PC-9 (cell line): ENCODE results near the gene YAP1. TPM values are rescaled to one million over a fixed set of nuclear protein-coding genes. Genes with fewer than 3 reads are reported as not detected.

Experiments
- BruUV-seq: library from RNA; stranded (reverse); fragments of 400-500 nt; replicated peaks from 2 replicates; lab custom pipeline; 2021; lab: Mats Ljungman, UMichigan
- CTCF ChIA-PET: fragments of 300-600 bp; sonication (Branson Sonifier 250); formaldehyde crosslinking; loops from one replicate; lab custom pipeline; 2022; ENCODE audit warnings: antibody characterized with exemption; lab: Charles Lee
- POLR2A ChIA-PET: fragments of 300-600 bp; sonication (Branson Sonifier 250); formaldehyde crosslinking; loops from one replicate; lab custom pipeline; 2022; ENCODE audit warnings: antibody characterized with exemption; ENCODE audit not compliant: unreplicated experiment; lab: Charles Lee
- DNase-seq, 2 experiments: peaks; one replicate each; pipeline versions ENCODE4 v3.0.0 to v3.0.0-alpha.2; 2015 to 2022; ENCODE audit warnings: mixed read lengths in 1 of 2
- H2AFZ ChIP-seq: fragments of 200-600 bp; sonication (generic); 2 replicates; pipeline ENCODE4 v1.8.1; 2017; ENCODE audit warnings: antibody characterized with exemption
- H3F3A ChIP-seq: fragments of 200-600 bp; sonication (generic); 2 replicates; pipeline ENCODE4 v1.8.1; 2017; ENCODE audit warnings: antibody characterized with exemption, mild to moderate bottlenecking, low read depth; ENCODE audit not compliant: insufficient read depth
- H3K27ac ChIP-seq: fragments of 200-600 bp; sonication (generic); 2 replicates; pipeline ENCODE4 v1.6.1; 2016; ENCODE audit warnings: mixed run types
- H3K27me3 ChIP-seq: fragments of 200-600 bp; sonication (generic); 2 replicates; pipeline ENCODE4 v1.6.1; 2016; ENCODE audit warnings: low read depth, mixed run types; ENCODE audit not compliant: insufficient read depth
- H3K36me3 ChIP-seq: fragments of 200-600 bp; sonication (generic); 2 replicates; pipeline ENCODE4 v1.6.1; 2016; ENCODE audit warnings: low read depth, mixed run types
- H3K4me1 ChIP-seq: fragments of 200-600 bp; sonication (generic); replicated peaks from 2 replicates; pipeline ENCODE4 v1.6.1; 2016; ENCODE audit warnings: mixed run types; ENCODE audit not compliant: insufficient read depth
- H3K4me2 ChIP-seq: fragments of 200-600 bp; sonication (generic); 2 replicates; pipeline ENCODE4 v1.6.1; 2017; ENCODE audit warnings: mixed run types
- H3K4me3 ChIP-seq: fragments of 200-600 bp; sonication (generic); 2 replicates; pipeline ENCODE4 v1.6.1; 2016; ENCODE audit warnings: mixed run types
- H3K79me2 ChIP-seq: fragments of 200-600 bp; sonication (generic); 2 replicates; pipeline ENCODE4 v1.6.1; 2017; ENCODE audit warnings: low read depth, mixed run types
- H3K9me2 ChIP-seq: fragments of 200-600 bp; sonication (generic); 2 replicates; pipeline ENCODE4 v1.8.1; 2017; ENCODE audit warnings: mild to moderate bottlenecking; ENCODE audit not compliant: insufficient read depth
- H3K9me3 ChIP-seq: fragments of 200-600 bp; sonication (generic); 2 replicates; pipeline ENCODE4 v1.8.1; 2016; ENCODE audit warnings: low read depth; ENCODE audit not compliant: insufficient read depth
- H4K20me1 ChIP-seq: fragments of 200-600 bp; sonication (generic); 2 replicates; pipeline ENCODE4 v1.8.1; 2017; ENCODE audit not compliant: insufficient read depth
- EZH2 ChIP-seq: fragments of 200-600 bp; sonication (generic); IDR thresholded peaks from 2 replicates; pipeline ENCODE4 v1.8.0; 2017; ENCODE audit warnings: antibody characterized with exemption, low read depth
- intact Hi-C: fragments of 100-400 bp; cut with micrococcal nuclease; formaldehyde crosslinking; loops from one replicate; pipeline ENCODE4 v1.10.0; 2022; ENCODE audit not compliant: unreplicated experiment
- total RNA-seq: library from RNA; stranded (reverse); gene quantifications from 2 replicates; pipeline ENCODE4 v1.2.3, GENCODE V29; 2021
- TF ChIP-seq, protein P1 (sequence below): fragments of 200-600 bp; sonication (generic); conservative IDR thresholded peaks from 2 replicates; pipeline ENCODE4 v1.6.1; 2017; ENCODE audit warnings: mixed run types, antibody characterized with exemption, mild to moderate bottlenecking, moderate library complexity

The YAP1 gene
- total RNA-seq, 1 experiment from 2014 or later, result 111 TPM

DNA sequence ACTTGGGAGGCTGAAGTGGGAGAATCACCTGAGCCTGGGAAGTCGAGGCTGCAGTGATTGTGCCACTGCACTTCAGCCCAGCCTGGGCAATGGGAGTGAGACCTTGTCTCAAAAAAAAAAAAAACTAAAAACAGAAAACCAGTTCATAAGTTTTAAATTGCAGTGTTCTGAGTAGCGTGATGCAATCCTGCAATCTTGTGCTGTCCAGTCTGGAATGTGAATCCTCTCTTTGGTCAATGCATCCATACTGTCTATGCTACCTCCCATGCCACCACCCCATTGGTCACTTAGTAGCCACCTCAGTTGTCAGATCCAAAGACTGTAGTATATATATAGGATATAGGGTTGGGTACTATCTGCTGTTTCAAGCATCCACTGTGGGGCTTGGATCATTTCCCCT lies 11.1 kb downstream of the YAP1 start:
- no peak for TF ChIP-seq EZH2
- TF ChIP-seq, protein P1, sequence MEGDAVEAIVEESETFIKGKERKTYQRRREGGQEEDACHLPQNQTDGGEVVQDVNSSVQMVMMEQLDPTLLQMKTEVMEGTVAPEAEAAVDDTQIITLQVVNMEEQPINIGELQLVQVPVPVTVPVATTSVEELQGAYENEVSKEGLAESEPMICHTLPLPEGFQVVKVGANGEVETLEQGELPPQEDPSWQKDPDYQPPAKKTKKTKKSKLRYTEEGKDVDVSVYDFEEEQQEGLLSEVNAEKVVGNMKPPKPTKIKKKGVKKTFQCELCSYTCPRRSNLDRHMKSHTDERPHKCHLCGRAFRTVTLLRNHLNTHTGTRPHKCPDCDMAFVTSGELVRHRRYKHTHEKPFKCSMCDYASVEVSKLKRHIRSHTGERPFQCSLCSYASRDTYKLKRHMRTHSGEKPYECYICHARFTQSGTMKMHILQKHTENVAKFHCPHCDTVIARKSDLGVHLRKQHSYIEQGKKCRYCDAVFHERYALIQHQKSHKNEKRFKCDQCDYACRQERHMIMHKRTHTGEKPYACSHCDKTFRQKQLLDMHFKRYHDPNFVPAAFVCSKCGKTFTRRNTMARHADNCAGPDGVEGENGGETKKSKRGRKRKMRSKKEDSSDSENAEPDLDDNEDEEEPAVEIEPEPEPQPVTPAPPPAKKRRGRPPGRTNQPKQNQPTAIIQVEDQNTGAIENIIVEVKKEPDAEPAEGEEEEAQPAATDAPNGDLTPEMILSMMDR, result no peak

DNA sequence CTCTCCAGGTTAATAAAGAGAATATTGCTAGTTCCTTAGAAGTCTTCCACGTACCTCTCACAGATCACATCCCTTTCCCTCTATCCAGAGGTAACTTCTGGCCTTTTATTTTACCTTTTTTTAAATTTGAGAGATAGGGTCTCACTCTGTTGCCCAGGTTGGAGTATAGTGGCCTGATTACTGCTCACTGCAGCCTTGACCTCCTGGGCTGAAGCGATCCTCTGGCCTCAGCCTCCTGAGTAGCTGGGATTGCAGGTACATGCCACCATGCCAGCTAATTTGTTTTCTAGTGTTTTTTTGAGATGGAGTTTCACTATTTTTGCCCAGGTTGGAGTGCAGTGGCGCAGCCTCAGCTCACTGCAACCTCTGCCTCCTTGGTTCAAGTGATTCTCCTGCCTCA lies 24.4 kb downstream of the YAP1 start:
- H3K4me1 ChIP-seq, result peaks cover 32% of the 10 kb centered on the region
- H3K79me2 ChIP-seq, result peaks cover 97% of the 10 kb centered on the region
- TF ChIP-seq, protein P1, result no peak
- no peak overlapping the region for H3K4me3 ChIP-seq
- peaks cover 15% of the 10 kb centered on the region for H3K36me3 ChIP-seq
- no peaks in the 10 kb centered on the region for H3K27me3 ChIP-seq
- no peaks in the 10 kb centered on the region for H3K9me2 ChIP-seq
- H2AFZ ChIP-seq, result no peak overlapping the region
- no peaks in the 10 kb centered on the region for H3K9me3 ChIP-seq
- H3F3A ChIP-seq, result peaks cover 48% of the 10 kb centered on the region
- ChIA-PET CTCF (no interaction called here), POLR2A (no interaction called here)
- 0 out of 2 replicates have a peak, but pooled peaks cover 5% of the 10 kb centered on the region for H4K20me1 ChIP-seq
- intact Hi-C loops, result no loop called here
- BruUV-seq, result no TSS peak
- H3K27ac ChIP-seq, result no peak overlapping the region
- DNase-seq, result no peak
- no peak overlapping the region for H3K4me2 ChIP-seq

More for the DNA sequence above, 11.1 kb downstream of the YAP1 start:
- Histone ChIP-seq H3K4me1 (peaks cover 60% of the 10 kb centered on the region), H4K20me1 (peaks cover 11% of the 10 kb centered on the region), H3K79me2 (peaks cover 100% of the 10 kb centered on the region), H3K9me3 (peaks cover 9% of the 10 kb centered on the region; the same call in 1 of the 2 replicates), H3K4me3 (no peak overlapping the region), H2AFZ (no peak overlapping the region), H3K27ac (peak overlapping the region; percentile 69), H3F3A (peaks cover 43% of the 10 kb centered on the region), H3K9me2 (no peaks in the 10 kb centered on the region), H3K27me3 (no peaks in the 10 kb centered on the region), H3K4me2 (peak overlapping the region; percentile 72), H3K36me3 (peaks cover 38% of the 10 kb centered on the region)
- TSS peak; percentile 1 for BruUV-seq
- CTCF ChIA-PET, result no interaction called here
- no peak for DNase-seq
- POLR2A ChIA-PET, result interaction anchor here (0.8 kb wide), 1 partner anchor 10 kb away, joined by 9 read pairs; no protein-coding TSS in a partner anchor
- intact Hi-C loops, result no loop called here

- no peaks in the 10 kb centered on the region for H3K27me3 ChIP-seq
- no peak for TF ChIP-seq EZH2
- TF ChIP-seq, protein P1, result no peak
- H3K4me3 ChIP-seq, result no peak overlapping the region
- H3K79me2 ChIP-seq, result peaks cover 97% of the 10 kb centered on the region
- CTCF ChIA-PET, result no interaction called here
- intact Hi-C loops, result no loop called here
- no peaks in the 10 kb centered on the region for H3K9me3 ChIP-seq
- no peaks in the 10 kb centered on the region for H3K9me2 ChIP-seq
- DNase-seq, result no peak
- peaks cover 39% of the 10 kb centered on the region for H3K4me1 ChIP-seq
- no peak overlapping the region for H3K27ac ChIP-seq
- peaks cover 15% of the 10 kb centered on the region for H3K36me3 ChIP-seq
- peaks cover 51% of the 10 kb centered on the region for H3F3A ChIP-seq
- POLR2A ChIA-PET, result no interaction called here
- 0 out of 2 replicates have a peak, but pooled peaks cover 5% of the 10 kb centered on the region for H4K20me1 ChIP-seq
- no peak overlapping the region for H2AFZ ChIP-seq
- no TSS peak for BruUV-seq
- no peak overlapping the region for H3K4me2 ChIP-seq
Measured at GRCh38 chr11:102135256-102135655, 25.0 kb downstream of the YAP1 start.
